Activated B cell treated with CpG ODN at 0.5 μM for 24 hours (primary cell): ENCODE results near the gene RGPD8. TPM values are rescaled to one million over a fixed set of nuclear protein-coding genes. Genes with fewer than 3 reads are reported as not detected.

Experiments used
- ATAC-seq: fragments of 200-7000 bp; cut with Tn5 transposase; one replicate; pipeline ENCODE4 v1.10.0; 2021; ENCODE audit warnings: low read depth, mild to moderate bottlenecking, moderate library complexity
- CTCF ChIA-PET: fragments of 350-600 bp; sonication (Branson Sonifier 250); formaldehyde crosslinking; loops from one replicate; lab custom pipeline; 2021; ENCODE audit warnings: antibody characterized with exemption; lab: Charles Lee
- POLR2A ChIA-PET: fragments of 350-600 bp; sonication (Branson Sonifier 250); formaldehyde crosslinking; loops from one replicate; lab custom pipeline; 2021; ENCODE audit warnings: antibody characterized with exemption; lab: Charles Lee
- DNase-seq: peaks from one replicate; pipeline ENCODE4 v3.0.0; 2022
- H3K27ac Mint-ChIP-seq: one replicate; pipeline ENCODE4 v1.8.0; 2020; ENCODE audit warnings: mixed read lengths
- H3K27me3 Mint-ChIP-seq: one replicate; pipeline ENCODE4 v1.8.0; 2021; ENCODE audit warnings: mixed read lengths
- H3K36me3 Mint-ChIP-seq: one replicate; pipeline ENCODE4 v1.8.0; 2021; ENCODE audit warnings: low read depth, mixed read lengths
- H3K4me1 Mint-ChIP-seq: one replicate; pipeline ENCODE4 v1.8.0; 2021; ENCODE audit warnings: mixed read lengths
- H3K4me3 Mint-ChIP-seq: one replicate; pipeline ENCODE4 v1.8.0; 2020; ENCODE audit warnings: mild to moderate bottlenecking, mixed read lengths
- H3K9me3 Mint-ChIP-seq: one replicate; pipeline ENCODE4 v1.8.0; 2020; ENCODE audit warnings: mixed read lengths
- CTCF ChIP-seq: fragments of 200-600 bp; IDR thresholded peaks from one replicate; pipeline ENCODE4 v1.8.0; 2022; ENCODE audit warnings: antibody characterized with exemption, mild to moderate bottlenecking
- intact Hi-C: fragments of 100-400 bp; cut with micrococcal nuclease; formaldehyde crosslinking; loops from one replicate; pipeline ENCODE4 v1.15.1; 2024
- total RNA-seq: library from RNA; stranded (reverse); gene quantifications from 2 replicates; pipeline ENCODE4 v1.2.3, GENCODE V29; 2022

RGPD8 gene
- total RNA-seq, 1 donor from 2014 or later, result 26.6 TPM

- Mint-ChIP-seq H3K4me3 (peak overlapping the region; percentile 98), H3K9me3 (no peaks in the 10 kb centered on the region), H3K27ac (peak overlapping the region; percentile 97), H3K4me1 (peaks cover 22% of the 10 kb centered on the region), H3K36me3 (peaks cover 15% of the 10 kb centered on the region), H3K27me3 (no peaks in the 10 kb centered on the region)
- ChIA-PET CTCF (interaction anchor here (1.0 to 2.2 kb wide), 6 partner anchors 11 to 245 kb away, joined by 3 to 13 read pairs (median 6); partner anchors contain the start of gene CHCHD5), POLR2A (interaction anchor here (0.6 to 1.3 kb wide), 4 partner anchors 58 to 337 kb away, joined by 4 to 8 read pairs (median 6); partner anchors contain the start of gene CHCHD5)
- TF ChIP-seq CTCF, result no peak
- ATAC-seq (no peak), DNase-seq (no peak)
- intact Hi-C loops, result loop anchor here (1.0 to 5.0 kb wide), 7 partner anchors 62 to 598 kb away; partner anchors contain the start of genes ANAPC1, POLR1B, SLC20A1 and ZC3H6
These were observed 47.1 kb upstream of the RGPD8 start for GRCh38 chr2:112480530-112481049.

DNA sequence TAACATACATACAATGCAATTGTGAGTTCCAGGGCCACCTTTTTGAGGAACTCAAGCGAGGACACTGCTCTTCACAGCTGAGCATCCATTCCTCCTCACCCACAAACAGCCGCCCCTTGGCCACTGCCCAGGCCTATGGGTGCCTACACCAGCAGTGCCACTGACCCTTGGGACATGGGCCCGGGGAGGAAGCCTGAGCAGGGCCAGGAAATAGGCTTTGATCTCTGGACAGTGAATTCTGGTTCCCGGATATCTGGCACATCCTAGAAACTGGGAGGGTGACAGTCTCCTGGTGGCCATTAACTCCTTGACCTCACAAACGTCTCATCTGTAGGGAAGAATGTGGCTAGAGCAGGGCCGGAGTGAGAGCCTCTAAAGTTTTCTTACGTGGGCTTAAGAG, 43.0 kb upstream of the RGPD8 start:
- ATAC-seq (no peak), DNase-seq (no peak)
- no peak overlapping the region for H3K4me3 Mint-ChIP-seq
- H3K9me3 Mint-ChIP-seq, result no peaks in the 10 kb centered on the region
- intact Hi-C loops, result no loop called here
- POLR2A ChIA-PET, result no interaction called here
- no peak overlapping the region for H3K27ac Mint-ChIP-seq
- CTCF ChIA-PET, result no interaction called here
- H3K36me3 Mint-ChIP-seq, result peaks cover 7% of the 10 kb centered on the region
- peaks cover 9% of the 10 kb centered on the region for H3K4me1 Mint-ChIP-seq
- TF ChIP-seq CTCF, result no peak
- no peaks in the 10 kb centered on the region for H3K27me3 Mint-ChIP-seq

- CTCF ChIA-PET, result no interaction called here
- Mint-ChIP-seq H3K4me1 (no peaks in the 10 kb centered on the region), H3K4me3 (no peak overlapping the region), H3K27ac (no peak overlapping the region), H3K9me3 (no peaks in the 10 kb centered on the region), H3K36me3 (no peaks in the 10 kb centered on the region), H3K27me3 (no peaks in the 10 kb centered on the region)
- ATAC-seq, result no peak
- TF ChIP-seq CTCF, result no peak
- intact Hi-C loops, result no loop called here
- DNase-seq, result no peak
- POLR2A ChIA-PET, result no interaction called here
These were observed 41.5 kb upstream of the RGPD8 start for GRCh38 chr2:112474844-112475486.

- no peak for TF ChIP-seq CTCF
- DNase-seq (no peak), ATAC-seq (no peak)
- H3K9me3 Mint-ChIP-seq, result no peaks in the 10 kb centered on the region
- intact Hi-C loops, result no loop called here
- POLR2A ChIA-PET, result no interaction called here
- H3K36me3 Mint-ChIP-seq, result no peaks in the 10 kb centered on the region
- CTCF ChIA-PET, result no interaction called here
- no peak overlapping the region for H3K4me3 Mint-ChIP-seq
- no peaks in the 10 kb centered on the region for H3K4me1 Mint-ChIP-seq
- no peak overlapping the region for H3K27ac Mint-ChIP-seq
- no peaks in the 10 kb centered on the region for H3K27me3 Mint-ChIP-seq
These were observed 39.3 kb upstream of the RGPD8 start for GRCh38 chr2:112472547-112473263.

DNA sequence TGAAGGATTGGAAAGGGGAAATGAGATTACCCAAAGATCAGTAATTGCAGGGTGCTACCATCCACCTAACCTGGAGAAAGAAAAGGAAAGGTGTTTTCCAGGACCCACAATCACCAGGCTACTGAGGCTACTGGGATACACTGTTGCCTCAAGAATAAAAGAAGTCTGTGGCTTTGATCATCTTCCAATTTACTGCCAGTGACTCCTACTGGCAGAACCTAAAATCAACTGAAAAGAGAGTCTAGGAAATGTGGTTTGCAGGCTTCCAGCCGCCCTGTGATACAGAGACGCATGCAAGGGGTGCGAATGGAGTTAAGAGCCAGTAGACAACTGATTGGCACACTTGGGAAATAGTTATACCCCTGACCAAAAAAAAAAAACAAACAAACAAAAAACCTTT, 31.9 kb upstream of the RGPD8 start:
- no peaks in the 10 kb centered on the region for H3K9me3 Mint-ChIP-seq
- CTCF ChIA-PET, result no interaction called here
- ATAC-seq (no peak), DNase-seq (no peak)
- H3K27me3 Mint-ChIP-seq, result peaks cover 10% of the 10 kb centered on the region
- intact Hi-C loops, result no loop called here
- no peaks in the 10 kb centered on the region for H3K36me3 Mint-ChIP-seq
- H3K4me1 Mint-ChIP-seq, result no peaks in the 10 kb centered on the region
- TF ChIP-seq CTCF, result no peak
- H3K4me3 Mint-ChIP-seq, result no peak overlapping the region
- H3K27ac Mint-ChIP-seq, result no peak overlapping the region
- POLR2A ChIA-PET, result no interaction called here
